HG02970 (cell line): Measurements from ENCODE around the gene ITGAX.

ENCODE experiments used
- ATAC-seq: cut with Tn5 transposase; IDR thresholded peaks from one replicate; pipeline ENCODE4 v1.9.1; 2021; ENCODE audit warnings: mild to moderate bottlenecking, moderate library complexity, moderate number of reproducible peaks; ENCODE audit not compliant: unreplicated experiment, low FRiP score

ITGAX gene

GRCh38 chr16:31347445-31347844, 7.5 kb upstream of the ITGAX start:
- no peak for ATAC-seq

DNA sequence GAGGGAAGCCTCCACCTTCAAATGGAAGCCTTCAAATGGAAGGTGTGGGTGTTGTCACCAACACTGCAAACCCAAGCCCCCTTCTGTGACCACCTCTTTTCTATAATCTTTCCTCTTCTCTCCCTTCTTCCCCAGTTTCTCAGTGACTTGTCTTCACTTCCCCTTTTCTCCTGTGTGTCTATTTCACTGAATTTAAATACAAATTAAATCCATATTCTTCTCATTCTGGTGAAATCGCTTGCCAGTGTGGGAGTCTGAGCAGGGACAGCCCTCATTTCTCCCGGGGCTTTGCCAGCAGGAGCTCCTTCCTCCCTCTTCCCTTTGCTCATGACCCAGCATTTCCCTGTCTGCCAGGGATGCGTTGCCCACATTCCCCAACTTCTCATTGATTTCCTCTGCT, 6.4 kb upstream of the ITGAX start:
- ATAC-seq = no peak

DNA sequence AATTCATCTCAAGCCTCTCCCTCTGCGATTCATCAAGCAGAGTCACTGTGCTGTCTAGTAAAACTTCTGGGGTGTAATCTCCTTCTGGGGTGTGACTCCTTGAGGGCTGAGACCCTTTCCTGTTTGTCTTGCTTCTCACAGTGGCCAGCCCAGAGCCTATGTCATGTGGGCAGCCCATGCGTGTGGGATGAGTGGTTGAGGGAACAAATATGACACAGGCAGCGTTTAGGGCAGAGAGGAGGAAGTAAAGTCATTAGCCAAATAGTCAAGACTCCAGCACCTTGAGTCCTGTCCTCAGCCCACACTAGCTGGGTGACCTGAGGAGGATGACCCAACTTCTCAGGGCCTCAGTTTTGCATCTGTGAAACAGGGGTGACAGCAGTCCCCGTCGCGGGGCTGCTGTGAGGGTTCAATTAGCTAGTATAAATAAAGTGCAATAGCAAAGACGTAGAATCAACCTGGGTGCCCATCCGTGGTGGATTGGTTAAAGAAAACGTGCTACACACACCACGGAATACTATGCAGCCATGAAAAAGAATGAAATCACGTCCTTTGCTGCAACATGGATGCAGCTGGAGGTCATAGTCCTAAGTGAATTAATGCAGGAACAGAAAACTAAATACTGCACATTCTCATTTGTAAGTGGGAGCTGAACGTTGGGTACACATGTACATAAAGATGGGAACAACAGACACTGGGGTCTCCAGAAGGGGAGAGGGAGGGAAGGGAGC, 4.5 kb upstream of the ITGAX start:
- ATAC-seq = no peak

DNA sequence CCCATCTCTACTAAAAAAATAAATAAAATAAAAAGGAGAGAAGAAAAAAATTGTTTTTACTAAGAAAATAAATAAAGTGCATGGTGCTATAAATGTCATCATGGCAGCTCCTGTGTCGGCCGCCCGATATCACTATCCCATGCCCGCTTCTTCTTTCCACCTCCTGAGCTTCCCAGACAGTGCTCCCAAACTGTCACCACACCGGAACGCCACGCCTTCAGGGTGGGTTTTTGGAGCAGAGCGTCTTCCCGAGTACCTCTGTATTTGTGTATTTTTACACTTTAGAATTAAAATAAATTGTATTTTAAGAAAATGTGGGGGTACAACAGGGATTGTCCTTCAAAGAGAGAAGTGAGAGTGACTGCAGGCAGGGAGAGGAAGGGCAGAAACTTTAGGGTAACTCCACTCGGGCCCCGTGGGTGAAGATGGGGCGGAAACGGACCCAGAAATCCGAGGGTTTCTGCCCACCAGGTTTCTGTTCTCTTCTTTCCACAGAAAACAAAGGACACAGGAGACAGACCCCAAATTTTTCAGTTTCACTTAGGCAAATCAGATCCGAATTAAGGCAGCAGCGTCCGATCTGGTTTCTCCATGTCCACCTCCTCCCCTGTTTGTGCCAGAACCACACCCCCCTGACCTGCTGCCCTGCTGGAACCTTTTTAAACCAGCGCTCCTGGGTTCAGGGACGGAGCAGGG, 3.6 kb upstream of the ITGAX start:
- no peak for ATAC-seq

DNA sequence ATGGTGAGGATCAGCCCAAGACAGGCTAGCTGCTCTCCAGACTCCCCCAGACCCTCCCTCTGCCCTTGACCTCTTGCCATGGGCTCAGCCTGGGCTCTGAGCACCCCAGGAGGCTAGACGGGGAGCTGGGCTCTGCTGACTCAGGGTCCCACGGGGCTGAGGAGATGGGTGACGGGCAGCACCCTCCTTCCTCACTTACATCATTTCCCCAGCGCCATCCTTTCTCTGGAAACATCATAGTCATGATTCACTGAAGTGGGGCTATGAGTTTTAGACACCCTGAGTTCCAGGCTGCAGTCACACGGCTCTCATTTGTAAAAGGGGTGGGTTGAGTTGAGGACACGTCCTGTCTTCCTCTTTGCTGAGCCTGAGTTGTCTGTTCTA, 3.0 kb upstream of the ITGAX start:
- no peak for ATAC-seq

DNA sequence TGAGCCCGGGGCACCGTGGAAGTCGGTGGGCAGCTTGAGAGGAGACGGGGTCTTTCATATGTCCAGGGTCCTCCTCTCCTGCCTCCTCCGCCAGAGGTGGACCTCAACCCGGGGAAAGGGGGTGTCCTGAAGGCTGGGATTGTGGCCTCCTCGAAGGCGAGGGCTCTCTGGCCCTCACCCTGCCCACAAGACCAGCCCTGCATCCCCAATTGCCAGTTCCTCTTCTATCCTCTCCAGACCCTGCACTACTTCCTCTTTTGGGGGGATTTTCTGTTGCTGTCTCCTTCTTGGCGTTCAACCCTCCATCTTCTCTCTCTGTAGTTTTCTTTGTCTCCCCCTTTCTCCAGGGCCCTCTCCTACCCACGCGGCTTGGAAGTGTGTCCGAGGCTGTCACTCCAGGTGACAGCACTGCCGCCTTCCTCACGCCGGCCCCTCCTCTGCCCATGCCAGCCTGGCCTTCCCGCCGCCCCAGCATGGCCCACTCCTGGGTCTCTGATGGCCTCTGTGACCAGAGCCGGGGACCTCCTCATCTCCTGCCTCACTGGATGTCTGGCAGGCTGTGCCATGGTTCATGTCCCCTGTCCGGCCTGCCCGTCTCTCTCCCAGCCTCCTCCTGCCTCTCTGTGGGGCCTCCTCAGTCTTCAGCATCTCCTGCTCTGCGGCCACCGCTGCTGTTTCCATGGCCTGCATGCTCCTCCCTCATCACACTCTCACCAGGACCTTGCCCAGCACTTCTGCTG, 2.4 kb upstream of the ITGAX start:
- no peak for ATAC-seq

DNA sequence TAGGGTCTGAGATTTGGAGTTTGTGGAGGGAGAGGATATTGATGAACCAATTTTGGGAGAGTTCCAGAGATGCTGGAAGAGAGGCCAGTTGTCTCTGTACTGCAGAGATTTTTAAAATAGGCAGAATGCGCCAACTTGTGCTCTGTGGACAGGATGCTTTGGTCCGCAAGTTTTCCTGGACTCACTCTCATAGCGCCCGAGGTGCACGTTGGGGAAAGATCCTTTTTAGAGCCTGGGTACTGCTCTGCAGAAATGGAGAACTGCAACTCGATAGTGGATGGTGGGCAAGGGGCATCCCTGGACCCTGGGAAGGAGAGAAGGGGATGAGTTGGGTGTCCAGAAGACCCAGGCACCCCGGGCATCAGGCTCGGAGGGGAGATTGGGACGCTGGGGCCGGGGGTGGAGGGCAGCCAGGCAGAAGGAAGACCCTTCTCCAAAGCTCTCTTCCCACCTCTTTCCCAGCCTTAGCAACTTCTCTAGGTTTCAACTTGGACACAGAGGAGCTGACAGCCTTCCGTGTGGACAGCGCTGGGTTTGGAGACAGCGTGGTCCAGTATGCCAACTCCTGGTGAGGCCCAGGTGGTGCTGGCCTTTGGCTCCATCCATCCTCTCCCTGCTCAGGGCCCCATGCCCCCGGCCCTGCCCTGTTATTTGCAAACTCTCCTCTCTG, 590 bp downstream of the ITGAX start:
- no peak for ATAC-seq

GRCh38 chr16:31356566-31357323, 1.8 kb downstream of the ITGAX start:
- no peak for ATAC-seq

DNA sequence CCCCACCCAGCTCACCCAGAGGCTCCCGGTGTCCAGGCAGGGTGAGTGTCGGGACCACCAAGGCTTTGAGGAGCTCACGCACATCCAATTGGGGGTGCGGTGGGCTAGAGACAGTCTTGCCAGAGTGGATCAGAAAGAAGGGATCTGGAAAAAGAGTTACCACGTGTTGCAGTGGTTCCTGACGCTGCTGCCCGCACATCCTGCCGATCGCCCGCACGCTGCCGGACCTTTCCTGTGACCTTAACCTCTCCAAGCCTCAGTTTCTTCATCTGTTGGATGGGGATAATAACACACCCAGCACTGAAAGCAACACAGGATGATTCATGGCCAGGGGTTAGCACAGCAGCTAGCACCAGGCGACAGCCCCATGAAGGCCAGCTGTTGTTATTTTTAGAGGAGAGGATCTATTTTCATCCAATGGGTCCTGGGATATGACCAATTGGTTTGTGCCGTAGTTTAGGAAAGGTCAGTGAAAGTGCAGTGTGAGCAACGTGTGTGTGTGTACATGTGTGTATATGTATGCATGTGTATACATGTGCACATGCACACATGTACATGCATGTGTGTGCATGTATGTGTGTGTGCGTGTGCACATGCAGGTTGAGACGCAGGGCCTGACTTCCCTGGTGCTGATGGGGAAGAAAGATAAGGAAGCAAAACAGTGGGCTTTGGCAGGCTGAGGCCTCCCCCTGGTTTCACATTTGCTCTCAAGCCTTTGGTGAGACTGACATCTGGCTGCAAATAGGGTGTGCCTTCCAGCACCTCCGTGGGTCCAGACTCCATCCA, 2.5 kb downstream of the ITGAX start:
- ATAC-seq = no peak

DNA sequence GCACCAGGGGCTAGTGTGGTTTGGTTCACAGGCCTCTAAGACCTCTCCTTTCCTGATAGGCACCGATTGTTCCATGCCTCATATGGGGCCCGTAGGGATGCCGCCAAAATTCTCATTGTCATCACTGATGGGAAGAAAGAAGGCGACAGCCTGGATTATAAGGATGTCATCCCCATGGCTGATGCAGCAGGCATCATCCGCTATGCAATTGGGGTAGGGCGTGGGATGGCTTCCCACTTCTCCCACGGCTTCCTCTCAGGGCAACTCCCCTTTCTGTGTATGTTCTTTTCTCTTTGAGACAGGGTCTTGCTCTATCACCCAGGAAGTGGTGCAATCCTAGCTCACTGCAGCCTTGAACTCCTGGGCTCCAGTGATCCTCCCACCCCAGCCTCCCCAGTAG, 5.3 kb downstream of the ITGAX start:
- no peak for ATAC-seq

- ATAC-seq = no peak
Measured at GRCh38 chr16:31361201-31362110, 6.5 kb downstream of the ITGAX start.

DNA sequence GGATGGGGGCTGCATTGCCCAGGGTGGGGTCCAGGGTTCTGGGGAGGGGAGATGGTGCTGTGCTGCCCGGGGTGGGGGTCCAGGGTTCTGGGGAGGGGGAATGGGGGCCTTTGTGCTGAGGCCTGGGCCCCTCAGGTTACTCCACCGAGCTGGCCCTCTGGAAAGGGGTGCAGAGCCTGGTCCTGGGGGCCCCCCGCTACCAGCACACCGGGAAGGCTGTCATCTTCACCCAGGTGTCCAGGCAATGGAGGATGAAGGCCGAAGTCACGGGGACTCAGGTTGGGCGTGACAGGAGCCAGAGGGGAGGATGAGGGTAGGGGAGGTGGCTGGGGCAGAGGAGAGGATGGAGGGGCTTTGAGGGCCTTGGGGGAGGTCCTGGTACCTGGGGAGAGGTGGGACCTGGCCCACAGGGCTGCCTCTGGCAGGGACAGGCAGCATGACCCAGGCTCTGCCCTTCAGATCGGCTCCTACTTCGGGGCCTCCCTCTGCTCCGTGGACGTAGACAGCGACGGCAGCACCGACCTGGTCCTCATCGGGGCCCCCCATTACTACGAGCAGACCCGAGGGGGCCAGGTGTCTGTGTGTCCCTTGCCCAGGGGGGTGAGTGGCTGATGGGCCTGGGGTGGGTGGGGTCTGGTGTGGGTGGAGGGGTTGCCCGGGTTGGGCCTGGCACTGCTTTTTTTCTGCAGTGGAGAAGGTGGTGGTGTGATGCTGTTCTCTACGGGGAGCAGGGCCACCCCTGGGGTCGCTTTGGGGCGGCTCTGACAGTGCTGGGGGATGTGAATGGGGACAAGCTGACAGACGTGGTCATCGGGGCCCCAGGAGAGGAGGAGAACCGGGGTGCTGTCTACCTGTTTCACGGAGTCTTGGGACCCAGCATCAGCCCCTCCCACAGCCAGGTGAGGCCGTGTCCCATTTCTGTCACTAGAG, 7.8 kb downstream of the ITGAX start:
- no peak for ATAC-seq

DNA sequence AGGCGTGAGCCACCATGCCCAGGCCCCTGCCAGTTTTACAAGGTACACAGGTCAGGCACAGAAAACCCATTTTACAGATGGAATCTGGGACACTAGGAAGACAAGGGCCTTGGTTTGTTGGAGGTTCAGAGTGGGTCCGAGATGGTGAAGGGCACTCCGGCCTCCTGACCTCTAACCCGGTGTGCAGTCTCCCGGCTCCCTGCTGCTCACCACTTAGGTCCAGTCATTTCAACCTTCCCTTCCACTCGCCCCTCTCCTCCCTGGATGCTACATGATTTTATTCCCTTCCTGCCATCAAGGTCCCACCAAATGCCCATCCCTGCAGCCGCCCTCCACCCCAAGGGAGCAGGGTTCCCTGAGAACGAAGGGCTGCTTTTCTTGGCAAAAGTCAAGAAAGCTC, 8.7 kb downstream of the ITGAX start:
- ATAC-seq = no peak

DNA sequence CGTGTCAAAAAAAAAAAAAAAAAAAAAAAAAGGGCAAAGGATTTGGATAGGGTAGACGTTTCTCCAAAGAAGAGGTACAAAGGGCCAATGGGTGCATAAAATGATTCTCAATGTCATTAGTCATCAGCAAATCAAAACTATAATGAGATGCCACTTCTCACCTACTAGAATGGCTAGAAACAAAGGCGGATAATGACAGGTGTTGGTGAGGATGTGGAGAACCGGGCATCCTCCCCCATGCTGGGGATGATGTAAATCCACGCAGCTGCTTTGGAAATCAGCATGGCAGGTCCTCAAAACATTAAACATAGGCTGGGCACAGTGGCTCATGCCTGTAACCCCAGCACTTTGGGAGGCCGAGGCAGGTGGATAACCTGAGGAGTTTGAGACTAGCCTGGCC, 9.4 kb downstream of the ITGAX start:
- no peak for ATAC-seq

GRCh38 chr16:31365131-31365865, 10.3 kb downstream of the ITGAX start:
- no peak for ATAC-seq

GRCh38 chr16:31367853-31368252, 12.9 kb downstream of the ITGAX start:
- ATAC-seq = no peak

DNA sequence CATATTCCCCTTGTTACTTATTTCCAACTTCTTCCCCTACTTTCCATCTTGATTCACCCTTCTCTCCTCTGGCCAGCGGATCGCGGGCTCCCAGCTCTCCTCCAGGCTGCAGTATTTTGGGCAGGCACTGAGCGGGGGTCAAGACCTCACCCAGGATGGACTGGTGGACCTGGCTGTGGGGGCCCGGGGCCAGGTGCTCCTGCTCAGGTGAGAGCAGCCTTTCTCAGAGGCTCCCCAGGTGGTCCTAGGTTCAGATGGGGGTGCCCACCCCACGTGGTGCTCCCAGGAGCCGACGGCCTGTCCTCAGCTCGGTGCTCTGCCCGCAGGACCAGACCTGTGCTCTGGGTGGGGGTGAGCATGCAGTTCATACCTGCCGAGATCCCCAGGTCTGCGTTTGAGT, 16.0 kb downstream of the ITGAX start:
- ATAC-seq = no peak
